DMS79 (cell line): Measurements from ENCODE around the gene FAM20A.

Experiments used
- DNase-seq: peaks from one replicate; lab custom pipeline; 2025; lab: John Stamatoyannopoulos, UW

The FAM20A gene

DNA sequence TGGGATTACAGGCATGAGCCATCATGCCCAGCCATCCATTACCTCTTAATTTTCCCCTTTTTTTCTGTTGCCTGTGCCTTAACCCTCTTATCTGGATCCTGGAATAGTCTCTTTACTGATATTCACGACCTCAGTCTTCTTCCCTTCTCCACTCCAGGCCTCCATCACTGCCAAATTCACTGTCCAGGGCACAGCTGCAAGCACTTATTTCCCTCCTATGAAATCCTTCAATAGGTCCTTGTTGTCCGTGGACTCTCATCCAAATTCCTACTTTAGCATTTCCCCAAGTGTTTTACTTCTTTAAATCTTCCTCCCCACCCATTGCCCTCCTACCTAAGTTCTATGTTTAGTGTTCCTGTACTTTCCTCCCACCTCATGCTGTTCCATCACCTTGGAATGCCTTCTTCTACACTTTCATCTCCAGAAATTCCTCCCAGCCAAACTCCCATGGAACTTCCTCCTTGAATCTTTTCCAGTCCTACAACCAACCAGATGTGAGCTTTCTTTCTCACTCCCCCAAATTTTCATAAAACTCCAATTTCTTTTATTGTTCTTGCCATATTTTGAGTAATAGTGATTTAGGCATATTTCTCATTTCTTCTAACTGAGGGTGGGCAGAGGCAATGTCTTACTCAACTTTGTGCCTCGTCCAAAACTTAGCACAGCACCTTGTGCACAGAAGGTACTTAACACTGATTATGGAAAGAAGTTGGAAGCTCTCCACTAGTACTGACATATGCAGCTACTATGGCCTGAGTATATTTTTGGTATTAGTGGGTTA is 35.3 kb downstream of the FAM20A start:
- no peak for DNase-seq

DNA sequence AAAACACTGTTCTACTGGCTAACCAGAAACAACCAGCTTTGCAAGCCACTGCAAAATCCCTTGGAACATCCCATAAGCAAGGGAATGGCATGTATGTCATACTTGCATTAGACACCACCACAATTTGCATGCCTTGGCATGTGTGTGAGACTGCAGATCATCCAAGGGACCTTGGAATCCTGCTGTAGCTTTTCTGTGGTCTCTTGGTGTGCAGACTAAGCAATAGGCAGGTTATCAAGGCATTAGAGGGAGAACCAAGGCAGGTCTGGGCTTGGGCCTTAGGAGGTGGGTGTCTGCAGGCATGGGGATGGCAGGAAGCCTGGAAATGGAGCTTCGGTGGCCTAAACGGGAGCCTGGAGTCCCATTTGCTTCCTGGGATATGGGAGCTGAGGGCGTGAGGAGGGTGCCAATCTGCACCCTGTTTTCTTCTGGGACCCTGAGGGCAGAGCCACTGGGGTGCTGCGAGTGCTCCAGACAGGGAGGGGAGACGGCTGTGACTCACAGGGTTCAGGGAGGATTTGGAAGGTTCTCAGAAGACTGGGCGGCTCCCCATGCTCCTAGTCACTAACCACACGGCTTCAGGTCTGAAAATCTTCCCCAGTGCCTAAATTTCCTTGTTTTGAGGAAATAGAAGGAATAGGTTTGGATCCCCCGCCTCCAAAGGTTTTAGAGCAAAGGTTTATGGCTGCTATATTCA is 36.6 kb downstream of the FAM20A start:
- no peak for DNase-seq

DNA sequence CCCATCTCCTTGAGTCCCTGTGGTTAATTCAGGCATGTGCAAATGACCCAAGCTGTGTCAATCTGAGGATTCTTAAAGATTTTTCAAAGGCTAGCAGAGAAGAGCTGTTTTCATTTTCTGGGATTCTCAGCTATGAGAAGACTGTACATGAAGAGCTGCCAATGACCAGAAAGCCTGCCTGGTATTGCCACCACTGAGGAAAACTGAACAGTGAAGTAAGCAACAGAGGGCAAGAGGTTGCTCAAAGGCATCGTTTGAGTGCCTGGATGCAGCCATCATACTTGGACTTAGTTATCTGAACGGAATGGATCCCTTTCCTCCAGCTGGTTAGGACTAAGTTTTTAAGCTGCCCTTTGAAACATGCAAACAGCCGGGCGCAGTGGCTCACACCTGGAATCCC is 38.4 kb downstream of the FAM20A start:
- no peak for DNase-seq

DNA sequence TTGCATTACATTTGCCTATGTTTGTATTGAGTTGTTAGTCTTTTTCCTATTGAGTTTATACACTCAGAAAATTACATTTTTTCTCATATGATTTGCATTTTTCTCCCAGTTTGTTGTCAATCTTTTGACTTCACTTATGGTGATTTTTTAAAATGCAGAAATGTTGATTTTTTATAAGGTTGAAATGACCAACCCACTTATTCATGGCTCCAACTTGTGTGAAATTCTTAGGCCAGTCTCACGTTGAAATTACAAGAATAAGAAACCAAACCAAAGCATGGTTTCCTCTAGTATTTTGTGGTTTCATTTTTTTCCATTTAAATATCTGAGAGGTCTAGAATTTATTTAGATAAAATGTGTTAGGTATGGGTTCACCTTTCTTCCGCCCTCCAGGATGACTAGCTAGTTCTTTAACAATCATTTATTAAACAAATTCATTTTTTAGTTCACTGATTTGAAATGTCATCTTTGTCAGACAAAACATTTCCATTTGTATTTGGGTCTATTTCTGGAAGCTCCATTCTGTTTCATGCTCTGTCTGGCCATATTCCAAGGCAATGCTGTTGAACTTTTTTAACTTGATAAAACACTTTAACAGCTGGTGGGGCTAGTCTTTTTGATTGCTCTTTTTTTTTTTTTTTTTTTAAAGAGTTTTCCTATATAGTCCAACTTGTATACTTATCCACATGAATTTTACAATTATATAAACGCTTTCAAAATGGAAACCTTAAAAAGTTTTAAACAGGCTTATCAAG is 40.0 kb downstream of the FAM20A start:
- no peak for DNase-seq

DNA sequence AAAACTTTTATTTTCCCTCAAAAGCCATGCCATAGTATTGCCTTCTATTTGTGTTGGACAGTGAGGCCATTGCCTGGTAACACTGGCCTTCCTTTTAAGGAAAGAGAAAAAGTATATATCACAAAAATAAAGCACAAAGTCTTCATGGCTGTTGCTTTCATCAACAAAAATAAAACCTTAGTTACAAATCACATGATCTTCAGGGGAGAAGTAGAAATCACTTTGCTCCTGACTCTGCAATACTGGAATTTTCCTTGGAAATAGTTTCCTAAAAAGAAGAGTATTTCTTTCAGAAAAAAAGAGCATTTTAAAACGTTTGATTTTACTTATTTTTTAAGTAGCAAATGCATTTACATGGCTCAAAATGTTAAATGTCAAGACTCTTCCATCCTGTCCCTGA is 41.9 kb downstream of the FAM20A start:
- no peak for DNase-seq

DNA sequence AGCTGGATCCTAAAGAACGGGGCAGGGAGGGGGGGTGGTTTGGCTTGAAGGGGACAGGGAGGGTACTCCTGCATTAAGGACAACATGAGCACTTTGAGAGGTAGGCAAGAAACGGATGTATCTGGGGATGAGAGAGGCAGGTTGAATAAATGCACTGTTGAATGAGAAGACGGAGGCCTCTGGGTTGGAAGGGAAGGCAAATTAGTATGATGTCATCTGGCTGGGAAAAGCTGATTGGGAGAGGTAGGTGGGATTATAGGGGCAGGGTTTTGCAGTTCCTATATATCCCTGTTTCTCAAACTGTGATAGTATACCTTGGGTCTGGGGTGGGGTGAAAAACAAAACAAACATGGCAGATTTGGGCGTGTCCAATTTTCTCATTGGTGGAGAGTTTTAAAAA is 44.6 kb downstream of the FAM20A start:
- no peak for DNase-seq

DNA sequence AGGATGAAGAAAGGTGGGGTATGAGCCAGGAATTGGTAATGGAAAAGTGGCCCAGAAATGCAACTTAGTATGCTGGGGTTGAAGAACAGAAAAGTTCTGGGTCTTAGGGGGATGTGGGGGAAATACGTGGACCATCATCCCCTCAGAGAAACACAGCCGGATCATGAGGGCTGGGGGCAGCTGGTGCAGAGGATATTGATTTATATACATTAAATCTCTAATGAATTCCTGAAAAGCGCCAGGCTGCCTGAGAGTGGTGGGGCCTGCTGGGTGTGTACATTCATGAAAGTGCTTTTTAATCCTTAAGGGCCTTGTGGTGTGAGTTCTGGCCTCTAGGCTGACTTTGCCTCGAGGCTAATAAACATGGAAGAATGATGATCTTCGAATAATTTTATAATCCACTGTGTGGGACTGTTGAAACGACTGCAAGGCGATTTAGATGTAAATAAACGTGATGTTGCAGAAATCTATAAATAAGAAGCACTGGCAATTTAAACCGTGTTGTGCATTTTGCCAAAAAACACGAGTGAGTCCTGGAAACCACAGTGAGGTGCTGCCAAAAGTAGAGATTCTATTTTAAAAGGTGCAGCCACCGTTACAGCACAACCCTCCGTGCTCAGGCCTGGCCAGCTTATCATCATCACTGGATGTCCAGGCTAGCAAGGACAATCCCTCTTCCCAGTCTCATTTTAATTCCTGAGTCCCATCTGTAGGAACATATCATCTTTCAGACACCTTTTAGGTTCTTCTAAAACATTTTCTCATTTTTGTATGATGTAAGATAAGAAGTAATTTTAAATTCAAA is 56.9 kb downstream of the FAM20A start:
- DNase-seq: no peak

DNA sequence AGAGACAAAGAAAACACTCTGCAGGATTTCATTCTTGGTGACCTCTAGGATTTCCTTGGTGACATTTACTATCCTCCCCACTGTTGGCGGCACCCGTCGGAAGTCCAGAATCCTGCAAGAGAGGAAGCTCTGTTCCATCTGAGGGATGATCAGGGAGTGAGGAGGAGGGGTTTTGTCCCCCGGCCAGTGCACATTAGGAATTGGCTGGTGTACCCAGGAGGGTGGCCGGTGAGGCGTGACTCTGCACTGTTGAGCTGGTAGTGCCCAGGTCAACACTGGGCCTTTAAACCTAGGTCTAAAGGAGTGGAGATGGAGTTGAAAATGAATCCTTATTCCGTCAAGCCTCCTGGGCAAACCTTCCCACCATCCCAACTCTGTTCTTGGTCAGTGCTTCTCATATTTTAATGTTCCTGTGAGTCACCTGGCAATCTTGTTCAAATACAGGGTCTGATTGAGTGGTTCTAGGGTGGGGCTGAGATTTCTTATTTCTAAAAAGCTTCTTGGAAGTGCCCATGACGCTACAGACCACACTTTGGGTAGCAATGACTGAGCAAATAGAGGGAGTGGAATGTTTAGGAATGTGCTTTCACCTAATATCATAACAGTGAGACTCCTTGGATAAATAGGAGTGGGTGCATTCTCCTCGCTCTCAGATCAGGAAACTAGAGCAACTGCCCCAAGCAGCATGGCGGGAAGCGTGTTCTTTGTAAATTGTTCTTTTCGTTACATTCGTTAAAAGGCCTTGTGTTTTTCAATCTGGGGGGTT is 58.3 kb downstream of the FAM20A start:
- DNase-seq: no peak

DNA sequence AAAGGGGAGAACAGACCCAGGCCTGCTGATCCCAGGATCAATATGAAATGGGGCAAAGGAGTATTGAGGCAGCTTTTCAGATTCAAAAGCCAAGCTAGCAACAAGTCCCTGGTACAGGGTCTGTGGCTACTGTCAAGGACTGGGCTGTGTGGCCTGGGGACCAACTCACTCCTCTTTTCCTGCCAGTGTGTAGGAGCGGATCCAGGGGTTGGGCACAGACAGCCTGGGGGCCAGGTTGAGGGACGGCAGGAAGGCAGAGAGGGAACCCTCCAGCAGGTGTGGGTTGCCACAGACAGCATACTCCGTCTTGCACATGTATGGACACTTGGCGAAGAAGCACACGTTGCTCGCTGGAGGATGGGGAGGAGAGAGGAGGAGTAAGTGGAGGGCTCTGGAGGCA is 59.4 kb downstream of the FAM20A start:
- DNase-seq: no peak

DNA sequence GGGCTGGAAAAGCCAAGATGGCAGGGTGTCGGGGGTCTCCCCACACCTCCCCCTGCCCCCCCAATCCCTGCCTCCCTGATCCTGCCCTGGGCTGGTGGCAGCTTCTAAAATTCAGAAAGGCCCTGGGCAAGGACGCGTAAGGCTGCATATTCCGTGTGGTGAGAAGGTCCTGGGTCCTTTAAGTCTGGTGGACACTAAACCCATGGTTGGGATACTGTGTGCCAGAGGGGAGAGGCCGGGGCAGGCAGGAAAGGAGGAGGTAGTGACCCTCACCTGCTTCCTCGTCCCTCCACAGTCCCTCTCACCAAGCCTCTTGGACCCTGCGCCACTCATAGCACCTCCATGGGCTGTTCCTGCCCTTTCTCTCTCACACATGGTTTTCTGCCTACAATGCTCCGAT is 60.2 kb downstream of the FAM20A start:
- DNase-seq: no peak

DNA sequence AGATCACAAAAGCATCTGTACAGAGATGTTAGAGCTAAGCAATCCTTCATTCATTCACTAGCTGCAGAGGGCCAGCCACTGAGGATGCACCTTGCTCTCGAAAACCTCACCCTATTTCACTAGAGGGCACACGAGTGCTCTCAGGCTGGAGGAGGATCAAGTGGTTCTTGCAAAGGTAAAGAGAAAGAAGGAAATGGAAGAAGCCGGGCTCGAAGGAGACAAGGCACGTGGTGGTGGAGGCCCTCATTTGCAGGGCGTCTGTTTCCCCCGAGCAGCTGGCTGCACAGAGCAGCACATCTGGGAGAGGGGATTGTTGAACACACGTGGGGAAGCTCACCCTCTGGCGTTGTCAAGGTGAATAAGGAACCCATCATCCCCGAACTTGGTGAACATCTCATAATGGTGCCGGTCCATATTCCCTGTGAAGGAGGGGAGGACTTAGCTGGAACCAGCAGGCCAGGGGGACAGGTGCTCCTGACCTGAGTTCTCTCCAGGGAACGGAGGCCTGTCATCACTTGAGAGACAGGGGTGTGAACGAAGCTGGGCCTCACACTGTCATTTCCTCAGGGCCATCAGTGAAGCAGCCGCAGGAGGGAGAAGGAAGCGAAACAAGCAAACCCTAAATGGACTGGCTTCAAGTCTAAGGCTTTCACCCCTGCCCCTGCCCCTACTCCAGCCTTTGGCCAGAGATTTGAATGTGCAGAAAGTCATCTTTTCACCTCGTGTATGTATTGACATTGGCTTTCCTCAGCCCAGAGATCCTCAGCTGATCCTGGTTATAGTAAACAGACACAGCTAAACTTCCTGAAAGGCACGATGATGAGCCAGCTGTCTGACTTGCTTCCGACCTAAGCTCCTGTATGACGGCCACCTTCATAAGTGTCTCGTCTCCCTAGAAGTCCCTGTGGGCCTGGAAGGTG is 61.4 kb downstream of the FAM20A start:
- no peak for DNase-seq

DNA sequence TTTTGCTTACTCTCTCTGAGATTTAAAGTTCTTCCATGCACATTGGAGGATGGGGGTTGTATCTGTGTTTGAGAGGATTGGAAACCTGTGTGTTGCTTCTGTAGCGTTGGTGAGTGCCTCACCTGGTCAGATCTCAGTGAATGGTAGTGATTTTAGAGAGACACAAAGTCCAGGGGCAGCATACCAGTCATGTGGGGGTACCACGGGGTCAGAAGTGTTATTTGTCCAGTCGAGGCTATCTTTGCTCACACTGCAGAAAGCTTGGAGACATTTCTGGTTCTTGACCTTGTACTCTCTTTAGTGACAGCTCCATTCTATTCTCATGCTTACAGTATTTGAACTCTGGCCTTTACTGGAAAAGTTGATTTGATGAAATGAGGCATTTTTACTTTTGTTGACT is 65.2 kb downstream of the FAM20A start:
- no peak for DNase-seq

DNA sequence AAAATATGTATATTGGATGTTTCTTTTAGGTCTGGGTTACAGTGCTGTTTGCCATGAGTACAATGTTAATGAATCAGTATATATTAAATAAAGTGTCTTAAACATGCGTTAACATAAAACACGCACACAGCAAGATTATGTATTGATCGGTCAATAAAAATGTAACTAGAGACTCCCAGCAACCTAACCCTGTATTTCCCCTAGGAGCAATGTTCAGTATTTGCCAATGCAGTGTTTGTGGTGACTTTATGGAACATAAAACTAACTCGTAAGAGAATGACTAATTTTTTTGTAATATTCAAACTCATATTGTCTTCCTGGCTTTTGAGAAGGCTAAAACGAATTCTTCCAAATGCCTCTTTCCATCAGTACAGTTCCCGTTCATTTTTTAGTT is 66.5 kb downstream of the FAM20A start:
- DNase-seq: no peak

DNA sequence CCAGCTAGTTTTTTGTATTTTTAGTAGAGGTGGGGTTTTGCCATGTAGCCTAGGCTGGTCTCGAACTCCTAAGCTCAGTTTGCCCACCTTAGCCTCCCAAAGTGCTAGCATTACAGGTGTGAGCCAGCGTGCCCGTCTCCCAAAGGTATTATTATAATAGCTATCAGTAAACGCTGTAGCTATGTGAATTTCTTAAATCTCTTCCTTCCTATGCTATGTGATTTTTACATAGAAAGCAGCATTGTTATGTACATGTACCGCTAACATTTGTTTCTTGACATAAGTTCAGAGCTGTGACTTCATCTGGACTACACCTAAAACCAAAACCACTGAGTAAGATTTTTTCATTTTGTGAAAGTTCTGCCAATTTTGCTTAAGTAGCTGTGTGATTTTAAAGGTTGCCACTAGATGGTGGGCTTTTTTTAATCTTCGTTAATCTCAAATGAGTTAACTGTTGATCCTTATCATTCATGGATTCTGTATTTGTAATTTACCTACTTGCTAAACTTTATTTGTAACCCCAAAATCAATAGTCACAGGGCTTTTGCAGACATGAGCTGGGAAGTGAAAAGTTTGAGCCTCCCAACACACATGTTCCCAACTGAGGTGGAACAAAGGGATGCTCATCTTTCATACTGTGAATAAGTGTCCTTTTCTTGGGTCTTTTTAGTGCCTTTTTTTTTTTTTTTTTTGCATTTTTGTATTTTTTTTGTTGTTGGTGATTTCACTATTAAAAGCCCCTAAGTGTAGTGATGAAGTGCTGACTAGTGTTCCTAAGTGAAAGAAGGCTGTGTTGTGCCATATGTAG is 67.1 kb downstream of the FAM20A start:
- no peak for DNase-seq

DNA sequence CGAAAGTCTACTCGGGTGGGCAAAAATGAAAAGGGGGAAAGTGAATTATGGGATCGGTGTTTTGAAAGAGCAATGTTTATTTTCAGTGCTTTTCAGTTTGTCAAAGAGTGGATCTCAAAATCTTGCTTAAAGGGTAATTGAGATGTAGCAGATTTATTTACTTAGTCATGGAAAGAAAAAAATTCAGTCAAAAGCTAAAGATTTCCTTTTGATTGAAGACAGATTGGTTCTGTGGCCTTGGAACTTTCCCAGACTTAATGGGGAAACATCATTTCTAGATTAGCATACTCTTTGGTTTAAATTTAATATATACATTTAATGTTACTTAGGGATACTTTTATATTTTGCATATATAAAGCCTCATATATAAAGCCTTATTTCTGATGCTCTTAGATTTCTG is 68.3 kb downstream of the FAM20A start:
- DNase-seq: no peak

DNA sequence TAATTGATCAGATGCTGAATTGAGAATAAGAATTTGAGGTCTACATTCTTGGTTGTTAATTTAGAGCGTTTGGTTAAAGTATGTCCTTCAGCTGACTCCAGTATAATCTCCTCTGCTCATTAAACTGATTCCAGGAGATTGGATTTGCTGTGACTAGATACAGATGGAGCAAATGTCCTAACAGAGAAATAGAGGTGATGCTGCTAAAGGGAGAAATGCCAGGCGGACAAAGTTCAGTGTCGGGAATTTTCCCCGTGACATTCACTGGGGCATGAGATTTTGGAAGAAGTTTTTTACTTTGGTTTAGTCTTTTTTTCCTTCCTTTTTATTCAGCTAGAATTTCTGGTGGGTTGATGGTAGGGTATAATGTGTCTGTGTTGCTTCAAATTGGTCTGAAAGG is 69.9 kb downstream of the FAM20A start:
- DNase-seq: no peak

DNA sequence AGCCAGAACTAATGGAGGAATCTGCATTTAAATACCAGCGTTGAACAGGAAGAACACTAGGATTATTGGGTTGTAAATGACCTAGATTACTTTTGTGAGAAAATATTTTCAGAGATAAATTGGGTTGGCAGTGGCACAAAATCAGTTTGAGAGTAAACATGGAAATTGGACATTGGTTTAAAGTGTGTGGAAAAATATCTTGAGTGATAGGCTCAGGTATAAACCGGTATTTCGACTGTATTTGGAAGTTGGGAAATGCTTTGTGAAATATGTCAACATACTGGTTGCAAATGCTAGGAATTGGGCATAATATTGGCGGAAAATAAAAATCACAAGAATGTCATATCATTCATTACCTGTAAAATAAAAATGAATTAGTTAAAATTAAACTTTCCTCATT is 73.9 kb downstream of the FAM20A start:
- DNase-seq: no peak

DNA sequence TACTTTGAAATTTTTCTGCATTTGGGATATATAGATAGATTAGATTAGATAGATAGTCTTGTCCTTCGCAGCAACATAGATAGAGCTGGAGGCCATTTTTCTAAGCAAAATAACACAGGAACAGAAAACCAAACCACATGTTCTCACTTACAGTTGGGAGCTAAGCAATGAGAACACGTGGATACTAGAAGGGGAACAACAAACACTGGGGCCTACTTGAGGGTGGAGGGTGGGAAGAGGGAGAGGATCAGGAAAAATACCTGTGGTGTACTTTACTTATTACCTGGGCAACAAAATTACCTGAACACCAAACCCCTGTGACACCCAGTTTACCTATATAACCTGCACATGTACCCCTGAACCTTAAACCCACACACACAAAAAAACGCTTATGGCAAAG is 74.6 kb downstream of the FAM20A start:
- DNase-seq: no peak

DNA sequence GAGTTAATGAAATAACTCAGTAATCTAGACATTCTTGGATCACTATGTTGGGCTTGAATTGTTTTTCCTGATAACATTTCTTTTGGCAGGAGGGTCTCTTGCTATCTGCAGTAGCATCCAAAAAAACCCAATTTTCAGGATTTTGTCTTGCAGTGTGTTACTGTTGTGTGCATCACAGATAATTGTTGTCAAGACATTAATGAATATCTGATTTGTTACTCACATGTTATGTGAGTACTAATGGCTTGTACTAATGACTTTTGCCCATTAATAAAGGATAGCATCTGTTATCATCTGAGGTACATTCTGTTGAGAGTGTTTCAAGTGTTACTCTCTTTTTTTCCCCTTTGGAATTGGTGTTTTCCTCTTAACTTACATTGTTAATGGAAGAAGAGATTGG is 78.9 kb downstream of the FAM20A start:
- DNase-seq: no peak

DNA sequence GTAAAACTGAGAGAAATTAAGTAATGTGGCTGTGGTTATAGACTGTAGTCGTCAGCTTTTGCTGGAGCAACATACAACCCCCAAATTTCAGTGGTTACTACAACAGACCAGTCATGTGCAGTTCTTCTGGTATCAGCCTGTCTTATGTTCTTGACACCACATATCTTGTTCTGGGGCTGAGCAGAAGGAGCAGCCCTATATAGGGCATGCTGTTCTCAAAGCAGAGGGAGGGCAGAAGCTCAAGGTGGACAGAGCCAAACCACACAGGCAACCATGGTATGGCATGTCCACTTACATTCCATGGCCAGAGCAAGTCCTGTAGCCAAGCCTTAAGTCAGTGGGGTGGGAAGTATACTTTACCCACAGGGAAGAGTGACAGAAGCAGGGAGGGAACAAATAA is 81.3 kb downstream of the FAM20A start:
- no peak for DNase-seq
